NT2/D1 (cell line): ENCODE data around the gene PALD1.
"Not testable (repeated sequence)": the region's sequence is repeated elsewhere in the genome, so short reads cannot be mapped to it uniquely, and the experiment has no call there.

Source experiments
- DNase-seq: peaks from one replicate; pipeline ENCODE4 v3.0.0-alpha.2; 2011; ENCODE audit warnings: low read depth, low spot score
- H3K27me3 ChIP-seq: 2 replicates; pipeline ENCODE4 v1.6.0; 2011; ENCODE audit warnings: mild to moderate bottlenecking; ENCODE audit not compliant: insufficient read length, insufficient read depth
- H3K36me3 ChIP-seq: 2 replicates; pipeline ENCODE4 v1.6.1; 2011; ENCODE audit warnings: mild to moderate bottlenecking, low read length, mixed read lengths; ENCODE audit not compliant: insufficient read depth, insufficient read length
- H3K4me1 ChIP-seq: 2 replicates; pipeline ENCODE4 v1.5.1; 2011; ENCODE audit not compliant: insufficient read depth, insufficient read length
- H3K4me3 ChIP-seq: 2 replicates; pipeline ENCODE4 v1.5.1; 2011; ENCODE audit warnings: low read depth; ENCODE audit not compliant: insufficient read length
- H3K9ac ChIP-seq: 2 replicates; pipeline ENCODE4 v1.6.0; 2011; ENCODE audit warnings: low read depth; ENCODE audit not compliant: insufficient read length
- H3K9me3 ChIP-seq: 2 replicates; pipeline ENCODE4 v1.5.1; 2011; ENCODE audit warnings: mild to moderate bottlenecking, low read length; ENCODE audit not compliant: insufficient read depth
- SUZ12 ChIP-seq: IDR thresholded peaks from 2 replicates; pipeline ENCODE4 v1.6.1; 2011; ENCODE audit not compliant: insufficient read length, insufficient read depth; ENCODE audit errors: extremely low read depth
- YY1 ChIP-seq: IDR thresholded peaks from 2 replicates; pipeline ENCODE4 v1.6.1; 2011; ENCODE audit not compliant: insufficient read length, insufficient read depth
- ZNF274 ChIP-seq: IDR thresholded peaks from 2 replicates; pipeline ENCODE4 v1.6.1; 2011; ENCODE audit warnings: mild to moderate bottlenecking, low read depth, low read length

Gene PALD1

DNA sequence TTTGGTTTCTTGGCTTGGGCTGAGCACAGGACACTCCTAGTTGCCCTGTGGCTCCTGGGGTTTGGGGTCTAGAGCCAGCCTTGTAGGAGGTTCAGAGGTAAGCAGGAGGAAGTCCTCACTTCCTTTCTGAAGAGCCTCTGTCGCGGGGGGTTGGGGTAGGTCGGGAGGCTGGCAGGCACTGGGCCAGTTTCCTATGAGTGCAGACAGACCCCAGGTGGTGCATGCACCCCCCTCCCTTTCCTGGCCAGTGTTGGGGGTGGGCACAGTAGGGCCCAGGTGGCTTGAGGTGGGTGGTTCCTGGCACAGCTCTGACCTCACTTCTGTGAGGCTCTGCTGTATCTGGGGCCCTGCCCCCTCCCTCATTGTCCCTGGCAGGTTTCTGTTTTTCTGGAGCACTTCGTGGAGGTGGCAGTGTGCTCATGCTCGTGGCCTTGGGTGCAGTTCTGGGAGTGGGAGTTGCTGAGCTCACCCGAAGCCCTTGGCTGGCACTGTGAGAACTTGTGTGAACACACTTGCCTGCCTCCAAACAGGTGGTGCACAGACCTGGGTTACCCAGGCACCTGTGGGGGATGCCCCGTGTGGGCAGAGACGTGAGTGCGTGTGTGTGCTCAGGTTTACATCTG is 1.8 kb downstream of the PALD1 start:
- peak overlapping the region; percentile 86 for H3K9ac ChIP-seq
- no peak overlapping the region for H3K4me3 ChIP-seq
- H3K4me1 ChIP-seq: peaks cover 9% of the 10 kb centered on the region
- no peak for TF ChIP-seq ZNF274
- H3K27me3 ChIP-seq: no peaks in the 10 kb centered on the region
- no peaks in the 10 kb centered on the region for H3K9me3 ChIP-seq
- no peak for DNase-seq
- peaks cover 8% of the 10 kb centered on the region for H3K36me3 ChIP-seq

DNA sequence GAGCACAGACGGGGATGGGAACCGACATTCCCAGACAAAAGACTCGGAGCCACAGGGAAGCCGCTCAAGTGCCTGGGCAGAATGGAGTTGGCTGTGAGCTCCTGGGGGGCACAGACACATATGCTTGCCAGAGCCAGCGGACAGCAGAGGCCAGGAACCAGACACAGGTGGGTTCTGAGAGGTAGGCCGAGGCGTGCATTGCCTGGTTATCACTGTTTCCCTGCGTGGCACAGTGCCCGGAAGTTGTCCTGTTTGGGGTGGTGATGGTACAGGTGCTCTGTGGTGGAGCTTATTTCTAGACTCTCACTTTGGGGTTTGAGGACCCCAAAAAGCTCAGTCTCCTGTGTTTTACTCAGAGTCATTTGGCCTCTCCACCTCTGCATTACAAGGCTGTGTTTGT is 2.5 kb downstream of the PALD1 start:
- Histone ChIP-seq H3K36me3 (peaks cover 14% of the 10 kb centered on the region), H3K4me1 (peaks cover 9% of the 10 kb centered on the region), H3K9me3 (no peaks in the 10 kb centered on the region), H3K4me3 (no peak overlapping the region), H3K9ac (no peak overlapping the region), H3K27me3 (no peaks in the 10 kb centered on the region)
- TF ChIP-seq SUZ12: no peak
- TF ChIP-seq YY1: no peak
- TF ChIP-seq ZNF274: no peak
- no peak for DNase-seq

DNA sequence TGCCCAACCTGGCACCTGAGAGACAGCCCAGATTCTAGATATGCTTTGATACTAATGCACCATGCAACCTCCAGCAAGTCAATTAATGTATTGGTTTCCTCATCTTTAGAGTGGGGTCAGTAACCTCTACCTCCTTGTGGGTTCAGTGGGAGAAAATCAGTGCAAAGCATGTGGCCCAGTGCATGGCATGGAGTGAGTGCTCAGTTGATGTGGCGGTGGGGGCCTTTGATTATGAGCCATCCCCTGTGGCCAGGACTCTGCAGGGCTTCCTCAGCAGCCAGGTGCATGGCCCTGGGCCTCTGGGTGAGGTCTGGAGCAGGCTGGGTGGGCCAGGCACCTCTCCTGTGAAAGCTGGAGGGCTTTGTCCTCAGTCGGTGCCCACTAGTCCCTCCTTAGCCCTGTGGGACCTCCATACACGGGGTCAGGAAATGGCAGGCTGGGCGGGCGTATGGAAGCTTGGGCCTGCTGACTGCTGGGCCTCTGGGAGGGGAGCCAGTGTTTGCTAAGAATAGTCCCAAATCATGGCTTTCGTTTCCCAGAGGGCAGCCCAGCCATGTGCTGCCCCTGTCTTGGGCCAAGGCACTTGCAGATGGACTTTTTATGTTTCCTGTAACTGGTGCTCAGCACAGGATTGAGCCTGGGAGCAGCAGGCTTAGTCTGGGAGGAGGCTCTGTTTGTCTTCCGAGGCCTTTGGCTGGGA is 3.4 kb downstream of the PALD1 start:
- no peak overlapping the region for H3K9ac ChIP-seq
- H3K4me1 ChIP-seq: peaks cover 9% of the 10 kb centered on the region
- H3K4me3 ChIP-seq: no peak overlapping the region
- peaks cover 18% of the 10 kb centered on the region for H3K36me3 ChIP-seq
- no peak for TF ChIP-seq YY1
- no peak for TF ChIP-seq ZNF274
- no peak for TF ChIP-seq SUZ12
- no peaks in the 10 kb centered on the region for H3K9me3 ChIP-seq
- DNase-seq: no peak
- no peaks in the 10 kb centered on the region for H3K27me3 ChIP-seq

DNA sequence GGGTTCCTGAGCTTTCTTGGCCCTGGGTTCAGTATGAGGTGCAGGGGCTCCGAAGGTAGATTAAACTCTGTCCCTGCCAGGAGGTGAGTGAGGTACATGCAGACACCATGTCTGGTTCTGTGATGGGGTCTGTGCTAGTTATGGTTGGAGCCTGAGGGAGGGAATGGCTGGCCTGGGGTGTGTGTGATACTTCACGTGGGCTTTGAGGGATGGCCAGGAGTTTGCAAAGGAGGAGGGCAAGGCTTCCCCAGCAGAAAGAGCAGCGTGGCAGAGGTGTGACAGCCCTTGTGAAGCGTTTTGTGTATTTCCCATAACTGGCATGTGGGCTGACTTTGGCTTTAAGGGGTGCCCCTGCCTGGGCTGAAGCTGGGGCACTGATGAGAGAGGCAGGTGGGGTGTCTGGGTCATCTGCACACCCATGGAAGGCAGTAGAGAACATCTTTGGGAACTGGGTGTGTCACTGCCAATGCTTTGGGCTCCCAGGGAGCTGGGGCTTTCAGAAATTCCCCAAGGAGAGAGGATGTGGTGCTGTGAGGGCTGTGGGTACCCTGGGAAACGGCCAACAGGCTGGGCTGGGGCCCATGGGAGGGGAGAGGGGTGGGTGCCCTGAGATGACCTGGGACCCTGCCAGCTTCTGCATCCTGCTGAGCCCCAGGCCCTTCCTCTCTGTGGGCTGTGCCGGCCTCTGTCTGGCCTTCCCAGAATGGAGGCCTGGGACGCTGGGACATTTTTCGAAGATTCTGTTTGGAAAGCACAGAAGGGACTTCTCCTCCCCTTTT is 4.6 kb downstream of the PALD1 start:
- TF ChIP-seq ZNF274 (no peak), SUZ12 (no peak), YY1 (no peak)
- Histone ChIP-seq H3K27me3 (no peaks in the 10 kb centered on the region), H3K4me3 (no peak overlapping the region), H3K9me3 (no peaks in the 10 kb centered on the region), H3K4me1 (peaks cover 6% of the 10 kb centered on the region), H3K36me3 (peaks cover 18% of the 10 kb centered on the region), H3K9ac (no peak overlapping the region)
- no peak for DNase-seq

DNA sequence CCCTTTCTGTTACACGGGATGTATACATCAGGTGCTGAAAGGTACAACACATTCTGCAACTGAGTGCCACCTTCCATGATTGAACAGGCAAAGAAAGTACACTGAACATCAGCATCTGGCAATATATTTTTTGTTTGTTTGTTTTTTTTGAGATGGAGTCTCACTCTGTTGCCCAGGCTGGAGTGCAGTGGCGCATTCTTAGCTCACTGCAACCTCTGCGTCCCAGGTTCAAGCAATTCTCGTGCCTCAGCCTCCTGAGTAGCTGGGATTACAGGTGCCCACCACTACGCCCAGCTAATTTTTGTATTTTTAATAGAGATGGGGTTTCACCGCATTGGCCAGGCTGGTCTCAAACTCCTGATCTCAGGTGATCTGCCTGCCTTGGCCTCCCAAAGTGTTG is 5.3 kb downstream of the PALD1 start:
- H3K4me1 ChIP-seq, H3K4me3 ChIP-seq, H3K9me3 ChIP-seq, H3K27me3 ChIP-seq, DNase-seq, H3K9ac ChIP-seq: not testable (repeated sequence)
- H3K36me3 ChIP-seq: peaks cover 18% of the 10 kb centered on the region

DNA sequence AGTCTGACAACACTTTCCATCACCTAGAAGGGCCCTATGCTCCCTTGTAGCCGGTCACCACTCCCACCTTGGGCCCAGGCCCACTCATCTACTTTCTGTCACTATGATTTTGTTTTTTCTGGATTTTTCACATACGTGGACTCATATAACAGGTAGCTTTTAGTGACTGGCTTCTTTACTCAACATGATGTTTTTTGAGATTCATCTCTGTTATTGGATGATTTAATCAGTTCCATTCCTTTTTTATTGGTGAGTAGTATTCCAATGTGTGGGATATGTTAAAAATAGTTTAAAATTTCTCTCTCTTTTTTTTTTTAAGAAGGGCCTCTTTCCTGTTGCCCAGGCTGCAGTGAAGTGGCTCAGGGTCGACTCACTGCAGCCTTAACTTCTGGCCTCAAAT is 9.3 kb downstream of the PALD1 start:
- no peaks in the 10 kb centered on the region for H3K4me1 ChIP-seq

DNA sequence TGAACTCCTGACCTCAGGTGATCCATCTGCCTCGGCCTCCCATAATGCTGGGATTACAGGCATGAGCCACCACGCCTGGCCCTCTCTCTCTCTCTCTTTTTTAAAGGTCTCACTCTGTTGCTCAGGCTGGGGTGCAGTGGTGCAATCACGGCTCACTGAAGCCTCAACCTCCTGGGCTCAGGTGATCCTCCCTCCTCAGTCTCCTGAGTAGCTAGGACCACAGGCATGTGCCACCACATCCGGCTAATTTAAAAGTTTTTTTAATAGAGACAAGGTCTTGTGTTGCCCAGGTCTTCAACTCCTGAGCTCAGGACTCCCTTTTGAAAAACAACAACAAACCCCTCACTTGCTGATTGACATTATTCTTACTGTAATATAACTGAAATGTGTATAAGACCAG is 11.6 kb downstream of the PALD1 start:
- DNase-seq: no peak
- Histone ChIP-seq H3K9ac (no peak overlapping the region), H3K4me1 (peaks cover 11% of the 10 kb centered on the region), H3K9me3 (no peaks in the 10 kb centered on the region), H3K27me3 (no peaks in the 10 kb centered on the region), H3K4me3 (no peak overlapping the region), H3K36me3 (peaks cover 10% of the 10 kb centered on the region)
- no peak for TF ChIP-seq YY1
- no peak for TF ChIP-seq SUZ12
- TF ChIP-seq ZNF274: no peak

More for the DNA sequence above, 9.3 kb downstream of the PALD1 start:
- H3K9me3 ChIP-seq: no peaks in the 10 kb centered on the region
- no peak overlapping the region for H3K9ac ChIP-seq
- H3K27me3 ChIP-seq: no peaks in the 10 kb centered on the region
- DNase-seq: no peak
- H3K4me3 ChIP-seq: no peak overlapping the region
- no peak for TF ChIP-seq ZNF274
- no peak for TF ChIP-seq SUZ12
- TF ChIP-seq YY1: no peak
- H3K36me3 ChIP-seq: peaks cover 13% of the 10 kb centered on the region
